B cell (primary cell): ENCODE data around the gene CD6. TPM values are rescaled to one million over a fixed set of nuclear protein-coding genes. Genes with fewer than 3 reads are reported as not detected.

Source experiments
- ATAC-seq: fragments of 200-7000 bp; cut with Tn5 transposase; one replicate; pipeline ENCODE4 v1.10.0; 2021; ENCODE audit warnings: low read depth, mild to moderate bottlenecking, moderate number of reproducible peaks, moderate library complexity
- CTCF ChIA-PET: fragments of 350-600 bp; sonication (Branson Sonifier 250); formaldehyde crosslinking; loops from one replicate; lab custom pipeline; 2021; ENCODE audit warnings: antibody characterized with exemption, inconsistent platforms; lab: Charles Lee
- POLR2A ChIA-PET: fragments of 350-600 bp; sonication (Branson Sonifier 250); formaldehyde crosslinking; loops from one replicate; lab custom pipeline; 2021; ENCODE audit warnings: antibody characterized with exemption; lab: Charles Lee
- DNase-seq: peaks from one replicate; pipeline ENCODE4 v3.0.0; 2013
- H2AFZ ChIP-seq: 2 replicates; pipeline ENCODE4 v1.6.1; 2012; ENCODE audit warnings: mild to moderate bottlenecking, low read depth, low read length; ENCODE audit not compliant: insufficient read depth, poor library complexity, severe bottlenecking
- H3K27ac ChIP-seq, 2 donors: 1 replicate in 1 of 2; 2 replicates in 1 of 2; pipeline ENCODE4 v1.5.1; 2012 to 2013; ENCODE audit warnings: low read length in 2 of 2, mild to moderate bottlenecking in 2 of 2, moderate library complexity in 1 of 2
- H3K27me3 ChIP-seq, 4 experiments: fragments of 200-600 bp in 1 of 4; sonication (generic) in 1 of 4; replicated peaks in 1 of 4; 1 replicate in 2 of 4; 2 replicates in 2 of 4; pipeline versions ENCODE4 v1.6.1 to v1.7.0; 2013 to 2016; ENCODE audit warnings: low read length in 3 of 4, mild to moderate bottlenecking in 2 of 4, mixed read lengths in 1 of 4, moderate library complexity in 1 of 4; ENCODE audit not compliant: insufficient read depth in 4 of 4, control insufficient read depth in 3 of 4; ENCODE audit errors: control extremely low read depth in 1 of 4
- H3K36me3 ChIP-seq, 2 experiments: replicated peaks in 1 of 2; 1 replicate in 1 of 2; 2 replicates in 1 of 2; pipeline versions ENCODE4 v1.6.1 to v1.7.1; 2013; ENCODE audit warnings: low read length in 1 of 2; ENCODE audit not compliant: insufficient read depth in 2 of 2, control insufficient read depth in 1 of 2; ENCODE audit errors: control extremely low read depth in 1 of 2, extremely low read depth in 1 of 2
- H3K4me1 ChIP-seq, 2 donors: fragments of 200-600 bp in 1 of 2; sonication (generic) in 1 of 2; 1 replicate in 1 of 2; 2 replicates in 1 of 2; pipeline versions ENCODE4 v1.5.1 to v1.6.1; 2013 to 2017; ENCODE audit warnings: low read length in 2 of 2; ENCODE audit not compliant: control insufficient read depth in 2 of 2, insufficient read depth in 2 of 2
- H3K4me2 ChIP-seq: replicated peaks from 2 replicates; pipeline ENCODE3; 2012; ENCODE audit warnings: mild to moderate bottlenecking, low read depth, low read length; ENCODE audit not compliant: poor library complexity, severe bottlenecking
- H3K4me3 ChIP-seq, 5 experiments: fragments of 200-600 bp in 1 of 5; sonication (generic) in 1 of 5; 1 replicate in 3 of 5; 2 replicates in 2 of 5; pipeline versions ENCODE4 v1.5.1 to v1.7.0; 2011 to 2016; ENCODE audit warnings: low read length in 4 of 5, mild to moderate bottlenecking in 4 of 5, low read depth in 2 of 5, control low read depth in 1 of 5, moderate library complexity in 1 of 5; ENCODE audit not compliant: insufficient read depth in 1 of 5; ENCODE audit errors: control extremely low read depth in 1 of 5, extremely low read depth in 1 of 5
- H3K79me2 ChIP-seq: fragments of 200-600 bp; sonication (generic); one replicate; pipeline ENCODE4 v1.6.0; 2016; ENCODE audit warnings: low read length; ENCODE audit not compliant: control insufficient read depth, insufficient read depth
- H3K9ac ChIP-seq: fragments of 200-600 bp; sonication (generic); 2 replicates; pipeline ENCODE4 v1.6.1; 2017; ENCODE audit warnings: mild to moderate bottlenecking, low read length, moderate library complexity
- H3K9me3 ChIP-seq, 3 donors: one replicate each; pipeline versions ENCODE4 v1.6.1 to v1.7.1; 2013; ENCODE audit warnings: low read length in 2 of 3; ENCODE audit not compliant: control insufficient read depth in 2 of 3, insufficient read depth in 1 of 3; ENCODE audit errors: control extremely low read depth in 1 of 3
- H4K20me1 ChIP-seq: 2 replicates; pipeline ENCODE4 v1.6.0; 2012; ENCODE audit warnings: mild to moderate bottlenecking, low read length; ENCODE audit not compliant: insufficient read depth, control insufficient read depth, poor library complexity, severe bottlenecking
- H3K27ac Mint-ChIP-seq: one replicate; pipeline ENCODE4 v1.8.0; 2021; ENCODE audit warnings: mixed read lengths
- H3K27me3 Mint-ChIP-seq: one replicate; pipeline ENCODE4 v1.8.0; 2021; ENCODE audit warnings: mixed read lengths
- H3K4me1 Mint-ChIP-seq: one replicate; pipeline ENCODE4 v1.8.0; 2021; ENCODE audit warnings: mixed read lengths
- H3K4me3 Mint-ChIP-seq: one replicate; pipeline ENCODE4 v1.8.0; 2021; ENCODE audit warnings: mixed read lengths
- H3K9me3 Mint-ChIP-seq: one replicate; pipeline ENCODE4 v1.8.0; 2022; ENCODE audit warnings: mixed read lengths; ENCODE audit not compliant: insufficient read depth
- CTCF ChIP-seq: fragments of 200-600 bp; IDR thresholded peaks from one replicate; pipeline ENCODE4 v1.8.0; 2022; ENCODE audit warnings: antibody characterized with exemption, mild to moderate bottlenecking
- EZH2 ChIP-seq: IDR thresholded peaks from 2 replicates; pipeline ENCODE4 v1.6.1; 2012; ENCODE audit warnings: borderline replicate concordance, low read depth, mild to moderate bottlenecking, moderate library complexity, low read length; ENCODE audit not compliant: insufficient read depth, poor library complexity, severe bottlenecking
- WGBS: methylation state at CpG from one replicate; pipeline ENCODE4 v1.1.5; 2013; ENCODE audit warnings: missing lambda C conversion rate; ENCODE audit not compliant: insufficient coverage; 5-methylcytosine and 5-hydroxymethylcytosine counted together
- intact Hi-C: fragments of 100-400 bp; cut with micrococcal nuclease; formaldehyde crosslinking; loops from one replicate; pipeline ENCODE4 v1.10.0; 2022
- polyA plus RNA-seq: library from polyadenylated mRNA; depleted of rRNA; stranded (reverse); fragments of >200 nt; gene quantifications from 2 replicates; pipeline ENCODE4 v1.2.3, GENCODE V29; 2012
- total RNA-seq, 2 donors: library from RNA; stranded (reverse); fragments of 120-200 nt in 1 of 2; gene quantifications; 1 replicate in 1 of 2; 2 replicates in 1 of 2; pipeline versions ENCODE4 v1.2.3 to v1.2.4, GENCODE V29; 2013 to 2022

Gene CD6
- total and polyA plus RNA-seq, 2 donors (not counting 1 experiment from before 2014, with no cell fraction given): 9.3 to 13.6 TPM

GRCh38 chr11:60951904-60952741 is 19.4 kb upstream of the CD6 start, which contains the start of gene SLC15A3:
Gene SLC15A3, minus strand, starts transcription at chr11:60952176. Its CDS starts 625 bp downstream, at chr11:60951551.
- Mint-ChIP-seq H3K9me3 (no peaks in the 10 kb centered on the region), H3K4me1 (peaks cover 55% of the 10 kb centered on the region), H3K27me3 (no peaks in the 10 kb centered on the region), H3K4me3 (peak within 1 kb of the TSS; percentile 90), H3K27ac (peak within 1 kb of the TSS; percentile 94)
- WGBS: 0% methylated on average over 17 of the region's 23 CpGs
- ChIA-PET POLR2A (interaction anchor here (0.7 to 3.6 kb wide), 6 partner anchors 18 to 125 kb away, joined by 3 to 26 read pairs (median 10); partner anchors contain the start of gene TMEM109), CTCF (interaction anchor here (0.8 to 3.1 kb wide), 4 partner anchors 9 to 37 kb away, joined by 3 to 14 read pairs (median 4); no protein-coding TSS in a partner anchor)
- Histone ChIP-seq H3K4me2 (peak within 1 kb of the TSS; percentile 100), H2AFZ (peak within 1 kb of the TSS; percentile 91), H3K4me1 (peaks cover 48 to 62% of the 10 kb centered on the region in 2 donors), H4K20me1 (peaks cover 30% of the 10 kb centered on the region), H3K4me3 (peak within 1 kb of the TSS; percentile 53 to 99 (median 81)), H3K36me3 (peaks cover 2 to 12% of the 10 kb centered on the region in 2 experiments), H3K9ac (peak within 1 kb of the TSS; percentile 88), H3K9me3 (no peaks in the 10 kb centered on the region), H3K79me2 (peaks cover 56% of the 10 kb centered on the region), H3K27me3 (no peaks in the 10 kb centered on the region), H3K27ac (peak within 1 kb of the TSS; percentile 91 to 98)
- TF ChIP-seq EZH2: no peak
- no peak for TF ChIP-seq CTCF
- intact Hi-C loops: loop anchor here (1.0 to 5.0 kb wide), 6 partner anchors 19 to 118 kb away; partner anchors contain the start of genes CCDC86, CD6 and PRPF19
- ATAC-seq: peak; percentile 88
- peak; percentile 91 for DNase-seq
